ENCODE data around the gene R3HDM4. TPM values are rescaled to one million over a fixed set of nuclear protein-coding genes. Genes with fewer than 3 reads are reported as not detected.
"Not testable (repeated sequence)": the region's sequence is repeated elsewhere in the genome, so short reads cannot be mapped to it uniquely, and the experiment has no call there.

R3HDM4 gene
- total and polyA plus RNA-seq, 5 donors, result 18.6 to 31.2 (median 23.6) TPM

- intact Hi-C loops (cut with DNase I), result no loop called here
- ATAC-seq, result no peak
- DNase-seq, result no peak
- Histone ChIP-seq H3K4me1 (ENCODE audit: control insufficient read depth, insufficient read depth, low read length) (no peaks in the 10 kb centered on the region), H3K27me3 (ENCODE audit: control insufficient read depth, insufficient read depth) (no peaks in the 10 kb centered on the region), H3K9me3 (ENCODE audit: control insufficient read depth, low read length) (no peaks in the 10 kb centered on the region), H3K4me3 (ENCODE audit: low read length) (no peak overlapping the region), H3K27ac (ENCODE audit: low read length) (no peak overlapping the region)
- WGBS, result 96% methylated on average over 10 of the region's 10 CpGs
Measured at GRCh38 chr19:896434-896833, 16.6 kb downstream of the R3HDM4 start.

GRCh38 chr19:892894-893689 lies 19.9 kb downstream of the R3HDM4 start, which contains the start of the genes MED16 and RNU6-9:
Gene MED16, minus strand, starts transcription at chr19:893187. Its CDS starts 2,056 bp downstream, at chr19:891131.
Gene RNU6-9, plus strand, starts transcription at chr19:893484.
- DNase-seq (peak; percentile 94 to 97 (median 96)), ATAC-seq (peak; percentile 96)
- Histone ChIP-seq H3K4me1 (ENCODE audit: control insufficient read depth, insufficient read depth, low read length) (no peaks in the 10 kb centered on the region), H3K27me3 (ENCODE audit: control insufficient read depth, insufficient read depth) (no peaks in the 10 kb centered on the region), H3K9me3 (ENCODE audit: control insufficient read depth, low read length) (no peaks in the 10 kb centered on the region), H3K4me3 (ENCODE audit: low read length) (peak within 1 kb of the TSS; percentile 89), H3K27ac (ENCODE audit: low read length) (peak within 1 kb of the TSS; percentile 86)
- intact Hi-C loops (cut with DNase I), result no loop called here
- whole genome bisulfite sequencing, result under 1% methylated on average over 67 of the region's 69 CpGs

- peak in 1 of 3 donors; percentile 54 for DNase-seq
- H3K4me1 ChIP-seq (ENCODE audit: control insufficient read depth, insufficient read depth, low read length), result no peaks in the 10 kb centered on the region
- WGBS, result 5% methylated on average over 26 of the region's 27 CpGs
- H3K27me3 ChIP-seq (ENCODE audit: control insufficient read depth, insufficient read depth), result no peaks in the 10 kb centered on the region
- H3K4me3 ChIP-seq (ENCODE audit: low read length), result peak overlapping the region; percentile 89
- peak overlapping the region; percentile 10 for H3K27ac ChIP-seq (ENCODE audit: low read length)
- intact Hi-C loops (cut with DNase I), result no loop called here
- H3K9me3 ChIP-seq (ENCODE audit: control insufficient read depth, low read length), result no peaks in the 10 kb centered on the region
- ATAC-seq, result peak; percentile 4 to 5
Measured at GRCh38 chr19:892243-892893, 20.7 kb downstream of the R3HDM4 start.

DNA sequence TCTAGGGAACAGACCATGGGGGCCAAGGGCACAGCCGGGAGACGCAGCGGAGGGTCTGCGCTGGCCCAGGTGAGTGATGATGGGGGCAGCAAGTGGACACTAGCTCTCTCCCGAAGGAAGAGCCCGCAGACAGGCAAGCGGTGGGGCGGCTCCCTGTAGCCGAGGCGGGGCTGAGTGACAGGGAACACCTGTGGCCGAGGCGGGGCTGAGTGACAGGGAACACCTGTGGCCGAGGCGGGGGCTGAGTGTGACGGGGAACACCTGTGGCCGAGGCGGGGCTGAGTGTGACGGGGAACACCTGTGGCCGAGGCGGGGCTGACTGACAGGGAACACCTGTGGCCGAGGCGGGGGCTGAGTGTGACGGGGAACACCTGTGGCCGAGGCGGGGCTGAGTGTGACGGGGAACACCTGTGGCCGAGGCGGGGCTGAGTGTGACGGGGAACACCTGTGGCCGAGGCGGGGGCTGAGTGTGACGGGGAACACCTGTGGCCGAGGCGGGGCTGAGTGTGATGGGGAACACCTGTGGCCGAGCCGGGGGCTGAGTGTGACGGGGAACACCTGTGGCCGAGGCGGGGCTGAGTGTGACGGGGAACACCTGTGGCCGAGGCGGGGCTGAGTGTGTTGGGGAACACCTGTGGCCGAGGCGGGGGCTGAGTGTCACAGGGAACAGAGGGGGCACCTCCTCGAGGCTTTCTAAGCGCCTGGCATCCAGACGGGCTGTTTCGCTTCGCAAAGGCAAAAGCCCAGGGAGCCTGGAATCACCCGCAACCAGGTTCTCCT lies 21.4 kb downstream of the R3HDM4 start:
- intact Hi-C loops (cut with DNase I); H3K4me1 ChIP-seq (ENCODE audit: control insufficient read depth, insufficient read depth, low read length); H3K27ac ChIP-seq (ENCODE audit: low read length); ATAC-seq; H3K27me3 ChIP-seq (ENCODE audit: control insufficient read depth, insufficient read depth); H3K9me3 ChIP-seq (ENCODE audit: control insufficient read depth, low read length): not testable (repeated sequence)
- H3K4me3 ChIP-seq (ENCODE audit: low read length), result peak overlapping the region; percentile 89
- peak in 1 of 3 donors; percentile 58 for DNase-seq
- 77% methylated on average over 48 of the region's 50 CpGs for WGBS

DNA sequence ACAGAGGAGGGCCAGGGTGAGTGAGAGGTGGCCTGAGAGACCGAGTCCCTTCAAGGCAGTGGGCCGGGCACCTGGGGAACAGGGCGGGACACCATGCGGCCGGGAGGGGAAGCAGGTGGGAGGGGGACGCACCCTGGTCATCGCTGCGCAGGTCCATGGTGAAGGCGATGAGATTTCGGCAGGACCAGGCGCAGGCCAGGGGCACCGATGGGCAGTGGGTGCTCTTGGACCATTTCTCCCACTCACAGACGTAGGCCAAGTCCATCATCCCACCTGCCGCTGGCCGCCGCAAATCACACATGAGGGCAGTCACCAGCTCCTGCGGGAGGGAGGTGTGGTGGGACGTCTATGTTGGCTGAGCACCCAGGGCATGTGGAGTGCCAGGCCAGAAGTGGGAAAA lies 22.2 kb downstream of the R3HDM4 start:
- intact Hi-C loops (cut with DNase I), result no loop called here

DNA sequence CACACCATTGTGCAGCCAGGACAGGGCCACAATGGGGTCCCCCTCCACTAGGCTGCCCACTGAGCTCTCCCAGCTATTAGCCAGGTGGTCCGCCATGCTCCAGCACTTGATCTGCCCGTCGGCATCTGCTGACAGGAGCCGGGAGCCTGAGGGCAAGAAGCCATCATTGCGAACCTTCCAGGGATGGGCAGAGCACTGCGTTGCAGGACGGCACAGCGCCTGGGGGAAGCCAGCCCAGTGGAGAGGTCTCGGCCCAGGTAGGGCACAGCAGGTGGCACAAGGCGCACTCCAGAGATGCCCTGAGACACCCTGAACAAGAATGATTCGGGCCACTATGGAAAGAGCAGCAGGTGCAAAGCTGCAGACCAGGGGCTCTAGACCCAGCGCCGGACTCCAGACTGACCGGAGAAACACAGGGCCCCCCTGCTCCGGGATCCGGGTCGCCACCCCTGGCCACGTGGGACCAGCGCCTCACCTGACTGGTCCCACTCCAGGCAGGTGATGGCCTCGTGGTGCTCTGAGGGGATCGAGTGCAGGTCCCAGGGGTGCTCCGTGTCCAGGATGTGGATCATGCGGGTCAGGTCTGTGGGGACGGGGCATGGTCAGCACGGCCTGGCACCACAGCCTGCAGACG lies 23.2 kb downstream of the R3HDM4 start:
- Histone ChIP-seq H3K27me3 (ENCODE audit: control insufficient read depth, insufficient read depth) (no peaks in the 10 kb centered on the region), H3K27ac (ENCODE audit: low read length) (no peak overlapping the region), H3K4me3 (ENCODE audit: low read length) (no peak overlapping the region), H3K9me3 (ENCODE audit: control insufficient read depth, low read length) (no peaks in the 10 kb centered on the region), H3K4me1 (ENCODE audit: control insufficient read depth, insufficient read depth, low read length) (no peaks in the 10 kb centered on the region)
- WGBS, result 92% methylated on average over 26 of the region's 26 CpGs
- no peak for ATAC-seq
- intact Hi-C loops (cut with DNase I), result no loop called here
- DNase-seq, result peak in 1 of 3 donors; percentile 56

More for the DNA sequence above, 22.2 kb downstream of the R3HDM4 start:
- H3K27me3 ChIP-seq (ENCODE audit: control insufficient read depth, insufficient read depth), result no peaks in the 10 kb centered on the region
- H3K9me3 ChIP-seq (ENCODE audit: control insufficient read depth, low read length), result no peaks in the 10 kb centered on the region
- DNase-seq, result peak in 1 of 3 donors; percentile 56
- no peak overlapping the region for H3K4me3 ChIP-seq (ENCODE audit: low read length)
- 86% methylated on average over 18 of the region's 18 CpGs for WGBS
- no peak for ATAC-seq
- H3K27ac ChIP-seq (ENCODE audit: low read length), result no peak overlapping the region
- no peaks in the 10 kb centered on the region for H3K4me1 ChIP-seq (ENCODE audit: control insufficient read depth, insufficient read depth, low read length)

- H3K27me3 ChIP-seq (ENCODE audit: control insufficient read depth, insufficient read depth), result no peaks in the 10 kb centered on the region
- intact Hi-C loops (cut with DNase I), result no loop called here
- no peaks in the 10 kb centered on the region for H3K4me1 ChIP-seq (ENCODE audit: control insufficient read depth, insufficient read depth, low read length)
- DNase-seq, result peak in 1 of 3 donors; percentile 50
- WGBS, result 92% methylated on average over 30 of the region's 30 CpGs
- no peak overlapping the region for H3K4me3 ChIP-seq (ENCODE audit: low read length)
- no peak for ATAC-seq
- no peak overlapping the region for H3K27ac ChIP-seq (ENCODE audit: low read length)
- H3K9me3 ChIP-seq (ENCODE audit: control insufficient read depth, low read length), result no peaks in the 10 kb centered on the region
Measured at GRCh38 chr19:888581-889385, 24.2 kb downstream of the R3HDM4 start.

DNA sequence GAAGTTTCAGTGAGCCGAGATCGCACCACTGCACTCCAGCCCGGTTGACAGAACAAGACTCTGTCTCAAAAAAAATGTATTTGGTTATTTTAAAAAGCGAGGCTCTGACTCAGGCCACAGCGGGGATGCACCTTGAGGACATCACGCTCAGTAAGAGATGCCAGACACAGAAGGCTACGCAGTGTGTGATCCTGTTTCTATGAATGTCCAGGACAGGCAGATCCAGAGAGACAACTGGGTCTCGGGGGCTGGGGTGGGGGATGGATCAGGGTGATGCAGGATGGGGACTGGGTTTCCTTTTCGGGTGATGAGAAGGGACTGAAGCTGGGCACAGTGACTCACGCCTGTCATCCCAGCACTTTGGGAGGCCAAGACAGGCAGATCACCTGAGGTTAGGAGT lies 25.4 kb downstream of the R3HDM4 start:
- no peak for ATAC-seq
- 96% methylated on average over 10 of the region's 10 CpGs for WGBS
- intact Hi-C loops (cut with DNase I), result no loop called here

GRCh38 chr19:887072-887471 lies 25.9 kb downstream of the R3HDM4 start:
- intact Hi-C loops (cut with DNase I), result no loop called here
- H3K4me1 ChIP-seq (ENCODE audit: control insufficient read depth, insufficient read depth, low read length), result no peaks in the 10 kb centered on the region

More for the DNA sequence above, 25.4 kb downstream of the R3HDM4 start:
- DNase-seq, result no peak
- Histone ChIP-seq H3K4me1 (ENCODE audit: control insufficient read depth, insufficient read depth, low read length) (no peaks in the 10 kb centered on the region), H3K27me3 (ENCODE audit: control insufficient read depth, insufficient read depth) (no peaks in the 10 kb centered on the region), H3K4me3 (ENCODE audit: low read length) (no peak overlapping the region), H3K9me3 (ENCODE audit: control insufficient read depth, low read length) (no peaks in the 10 kb centered on the region), H3K27ac (ENCODE audit: low read length) (no peak overlapping the region)

More at GRCh38 chr19:887072-887471, 25.9 kb downstream of the R3HDM4 start:
- Histone ChIP-seq H3K27me3 (ENCODE audit: control insufficient read depth, insufficient read depth) (no peaks in the 10 kb centered on the region), H3K9me3 (ENCODE audit: control insufficient read depth, low read length) (no peaks in the 10 kb centered on the region), H3K4me3 (ENCODE audit: low read length) (no peak overlapping the region), H3K27ac (ENCODE audit: low read length) (no peak overlapping the region)
- DNase-seq (no peak), ATAC-seq (no peak)
- WGBS, result 78% methylated on average over 16 of the region's 16 CpGs
